HG02798 (cell line): ENCODE results near the gene SPC25.

Experiments used
- ATAC-seq: cut with Tn5 transposase; IDR thresholded peaks from one replicate; pipeline ENCODE4 v1.9.1; 2021; ENCODE audit warnings: mild to moderate bottlenecking; ENCODE audit not compliant: unreplicated experiment, poor library complexity

SPC25 gene

DNA sequence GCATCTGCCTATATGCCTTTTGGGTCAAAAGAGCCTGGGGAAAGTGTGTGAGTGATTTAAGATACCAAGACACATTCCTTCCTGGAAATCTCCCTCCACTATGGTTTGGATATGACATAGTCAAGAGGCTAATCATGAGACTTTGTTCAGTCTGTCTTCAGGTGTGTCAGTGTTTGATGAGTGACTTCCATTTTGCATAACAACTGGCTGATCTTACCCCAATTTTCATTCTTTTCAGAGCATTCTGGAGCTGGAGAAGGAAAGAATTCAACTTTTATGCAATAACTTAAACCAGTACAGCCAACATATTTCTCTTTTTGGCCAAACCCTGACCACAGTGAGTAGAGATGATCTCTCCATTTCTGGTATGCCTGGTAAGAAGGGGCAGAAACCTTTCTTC lies 39.4 kb downstream of the SPC25 start:
- no peak for ATAC-seq

DNA sequence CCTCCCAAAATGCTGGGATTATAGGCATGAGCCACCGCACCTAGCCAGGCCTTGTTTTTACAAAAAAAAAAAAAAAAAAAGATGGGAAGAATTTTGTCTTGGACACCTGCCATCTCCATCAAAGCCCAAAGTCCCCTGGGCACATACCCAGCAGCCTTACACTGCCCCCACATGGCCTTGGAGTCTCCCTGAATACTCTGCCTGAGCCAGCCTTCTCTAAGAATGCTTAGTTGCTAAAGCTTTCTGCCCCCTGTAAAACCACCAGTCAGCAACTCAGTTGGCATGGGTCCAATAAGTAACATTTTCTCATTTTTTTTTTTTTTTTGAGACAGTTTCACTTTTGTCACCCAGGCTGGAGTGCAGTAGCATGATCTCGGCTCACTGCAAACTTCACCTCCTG lies 40.6 kb downstream of the SPC25 start:
- ATAC-seq: no peak

DNA sequence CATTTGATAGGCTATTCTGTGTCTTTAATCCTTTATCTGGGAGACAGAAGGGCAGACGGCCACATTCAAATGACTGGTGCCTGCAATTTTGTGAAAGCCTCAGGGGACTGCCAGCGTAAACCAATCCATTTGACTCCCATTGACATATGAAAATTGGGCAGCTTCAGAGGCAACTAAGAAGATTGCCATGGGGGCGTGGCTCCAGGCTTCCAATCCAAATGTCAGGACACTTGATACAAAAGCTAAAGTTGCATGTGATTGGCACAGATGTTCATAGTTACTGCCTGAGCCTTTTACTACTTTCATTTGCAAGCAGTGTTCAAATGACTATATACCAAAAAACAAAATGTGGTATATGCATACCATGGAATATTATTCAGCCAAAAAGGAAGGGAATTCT lies 42.0 kb downstream of the SPC25 start:
- ATAC-seq: no peak

DNA sequence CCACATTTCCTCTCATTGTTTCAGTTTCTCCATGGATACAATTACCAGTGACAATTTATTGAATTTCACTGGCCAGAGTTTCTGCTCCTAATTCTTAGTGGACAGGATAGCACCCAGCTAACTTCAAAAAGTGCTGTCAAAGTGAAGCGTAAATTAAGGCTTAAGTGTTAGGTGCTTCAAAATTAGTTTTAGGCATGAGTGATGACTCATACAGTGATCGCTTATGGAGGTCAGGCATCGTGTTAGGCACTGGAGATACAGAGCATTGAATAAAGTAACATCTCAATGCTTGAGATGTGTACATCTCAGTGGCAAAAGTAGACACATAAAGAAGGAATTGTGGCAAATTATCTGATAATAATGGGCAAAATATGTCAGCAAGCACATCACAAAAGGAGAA lies 47.0 kb downstream of the SPC25 start:
- ATAC-seq: no peak

DNA sequence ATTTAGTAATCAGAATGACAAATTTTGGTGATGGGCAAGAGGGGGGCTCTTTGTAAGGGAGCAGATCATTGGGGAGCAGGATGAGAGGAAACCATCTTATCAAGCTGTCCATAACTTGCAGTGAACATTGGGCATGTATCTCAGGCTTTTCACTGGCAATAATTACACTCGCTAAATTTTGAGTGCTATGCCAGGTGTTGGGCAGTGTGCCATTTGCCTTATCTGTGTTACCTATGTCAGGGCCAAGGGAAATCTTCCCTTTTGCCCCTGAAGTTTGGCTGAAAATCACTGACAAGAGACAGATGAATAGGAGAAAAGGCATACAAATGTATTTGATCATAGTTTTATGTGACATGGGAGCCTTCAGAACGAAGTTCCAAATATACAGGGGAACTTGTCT lies 48.8 kb downstream of the SPC25 start:
- ATAC-seq: no peak

DNA sequence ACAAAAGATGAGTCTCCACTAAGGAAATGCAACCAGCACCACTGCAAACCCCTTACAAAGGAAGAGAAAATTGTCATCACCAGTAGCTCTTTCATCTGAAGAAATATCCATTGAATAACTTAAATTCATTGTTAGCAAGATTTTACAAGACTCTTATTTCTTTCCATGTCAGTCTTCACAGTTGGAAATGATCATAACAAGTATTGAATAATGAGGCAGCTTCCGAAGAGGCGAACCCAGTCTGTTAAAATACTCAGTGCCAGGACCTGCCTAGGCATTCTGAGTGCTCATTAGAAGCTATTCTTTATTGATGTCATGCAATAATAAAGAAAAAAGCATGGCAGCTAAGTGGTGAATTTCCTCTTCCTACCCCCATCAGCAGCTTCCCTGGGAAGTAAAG lies 54.3 kb downstream of the SPC25 start:
- ATAC-seq: no peak

DNA sequence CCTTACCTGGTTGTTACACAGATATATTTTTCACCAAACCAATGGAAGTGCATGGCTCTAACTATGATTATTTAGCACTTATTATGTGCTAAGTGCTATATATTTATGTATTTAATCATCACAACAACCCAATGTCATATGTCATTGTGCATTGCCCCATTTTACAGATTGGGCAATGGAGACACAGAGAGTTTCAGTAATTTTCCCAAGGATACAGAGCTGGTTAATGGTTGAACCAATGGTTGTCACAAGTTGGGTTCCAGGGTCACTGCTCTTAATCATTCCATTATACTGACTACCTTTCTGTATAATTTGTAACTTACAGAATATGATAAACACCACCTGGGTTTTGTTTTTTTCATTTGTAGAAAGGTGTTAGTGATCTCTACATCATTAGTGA lies 58.6 kb downstream of the SPC25 start:
- ATAC-seq: no peak

DNA sequence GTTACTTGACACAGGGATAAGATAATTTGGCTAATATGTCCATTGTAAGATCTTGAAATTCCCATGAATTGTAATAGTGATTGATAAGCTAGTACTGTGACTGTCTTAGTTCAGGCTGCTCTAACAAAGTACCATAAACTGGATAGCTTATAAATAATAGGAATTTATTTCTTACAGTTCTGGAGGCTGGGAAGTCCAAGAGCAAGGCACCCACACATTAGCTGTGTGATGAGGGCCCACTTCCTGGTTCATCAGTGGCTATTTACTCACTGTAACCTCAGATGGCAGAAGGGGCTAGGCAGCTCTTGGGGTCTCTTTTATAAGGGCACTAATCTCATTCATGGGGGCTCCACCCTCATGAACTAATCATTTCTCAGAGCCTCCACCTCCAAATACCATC lies 59.3 kb downstream of the SPC25 start:
- no peak for ATAC-seq

DNA sequence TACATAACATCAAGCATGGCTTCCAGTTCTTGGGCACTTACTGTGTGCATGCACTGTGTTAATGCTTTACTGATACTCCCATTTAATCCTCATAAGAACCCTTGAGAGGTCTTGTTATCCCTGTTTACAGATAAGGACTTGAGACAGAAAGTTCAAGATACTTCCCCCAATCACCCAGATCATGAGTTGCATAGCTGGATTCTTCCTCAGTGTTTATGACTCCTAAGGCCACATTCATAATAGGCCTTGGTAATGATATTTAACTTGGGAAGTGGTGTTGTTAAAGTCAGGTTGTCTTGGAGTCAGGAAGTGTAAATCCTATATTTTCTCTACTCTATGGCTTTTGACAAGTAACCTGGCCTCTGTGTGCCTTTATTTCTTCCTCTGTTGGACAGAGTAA lies 65.1 kb downstream of the SPC25 start:
- no peak for ATAC-seq

DNA sequence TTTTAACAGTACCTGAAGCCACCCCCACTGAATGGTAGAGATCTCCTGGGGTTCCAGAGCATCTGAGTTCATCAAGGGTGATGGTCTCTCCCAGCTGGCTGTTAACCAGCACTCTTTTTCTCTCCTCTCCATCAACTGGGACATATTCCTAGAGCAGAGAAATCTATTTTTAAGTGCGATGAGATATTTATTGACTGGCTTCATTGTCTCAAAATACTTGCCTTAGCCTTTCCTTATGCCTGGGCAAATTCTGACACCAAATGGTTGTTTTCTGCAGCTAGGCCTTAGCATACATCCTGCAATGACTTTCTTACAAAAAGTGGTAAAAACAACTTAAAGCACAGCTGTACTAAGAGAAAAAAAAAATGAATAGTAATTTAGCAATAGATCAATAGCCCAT lies 68.2 kb downstream of the SPC25 start:
- no peak for ATAC-seq

DNA sequence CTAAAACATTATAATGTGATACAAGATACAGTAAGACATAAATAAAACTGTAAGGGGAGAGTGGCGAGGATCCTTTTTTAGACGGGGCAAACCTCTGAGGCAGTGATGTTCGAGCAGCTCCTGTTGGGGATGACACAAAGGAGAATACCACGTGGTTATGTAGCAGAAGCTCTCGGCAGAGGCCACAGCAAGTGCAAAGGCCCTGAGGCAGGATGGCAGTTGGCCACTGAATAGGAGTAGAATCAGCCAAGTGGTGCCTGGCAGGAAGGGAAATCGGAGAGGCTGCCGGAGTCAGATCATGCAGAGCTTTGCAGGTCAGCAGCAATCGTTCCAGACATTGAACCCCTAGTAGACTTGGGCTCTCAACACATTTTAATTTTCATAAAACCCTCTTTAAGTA lies 68.7 kb downstream of the SPC25 start:
- ATAC-seq: no peak
